CD14-positive monocyte (primary cell): ENCODE data around the gene SCAMP3. TPM values are rescaled to one million over a fixed set of nuclear protein-coding genes. Genes with fewer than 3 reads are reported as not detected.

Experiments
- DNase-seq, 3 donors: peaks; one replicate each; pipeline ENCODE4 v3.0.0-alpha.2; 2011 to 2022
- H2AFZ ChIP-seq: 2 replicates; pipeline ENCODE4 v1.6.0; 2012; ENCODE audit warnings: mild to moderate bottlenecking, low read depth, low read length, inconsistent platforms; ENCODE audit not compliant: insufficient read depth, poor library complexity, severe bottlenecking
- H3K27ac ChIP-seq, 2 donors: 1 replicate in 1 of 2; 2 replicates in 1 of 2; pipeline ENCODE4 v1.5.1; 2012 to 2013; ENCODE audit warnings: low read length in 2 of 2, control low read depth in 1 of 2, inconsistent platforms in 1 of 2, low read depth in 1 of 2, mild to moderate bottlenecking in 1 of 2
- H3K27me3 ChIP-seq, 2 donors: one replicate each; pipeline versions ENCODE4 v1.6.0 to v1.6.1; 2011 to 2013; ENCODE audit warnings: low read length in 2 of 2; ENCODE audit not compliant: control insufficient read depth in 2 of 2, insufficient read depth in 2 of 2
- H3K36me3 ChIP-seq, 2 donors: replicated peaks in 1 of 2; 1 replicate in 1 of 2; 2 replicates in 1 of 2; pipeline versions ENCODE4 v1.5.1 to v1.6.1; 2012 to 2013; ENCODE audit warnings: low read length in 2 of 2, control low read depth in 1 of 2, inconsistent platforms in 1 of 2, mild to moderate bottlenecking in 1 of 2; ENCODE audit not compliant: insufficient read depth in 2 of 2, control insufficient read depth in 1 of 2
- H3K4me1 ChIP-seq, 2 donors: 1 replicate in 1 of 2; 2 replicates in 1 of 2; pipeline versions ENCODE4 v1.5.1 to v1.6.1; 2012 to 2013; ENCODE audit warnings: low read length in 2 of 2, control low read depth in 1 of 2, inconsistent platforms in 1 of 2, mild to moderate bottlenecking in 1 of 2, moderate library complexity in 1 of 2; ENCODE audit not compliant: insufficient read depth in 2 of 2, control insufficient read depth in 1 of 2
- H3K4me2 ChIP-seq: replicated peaks from 2 replicates; pipeline ENCODE3; 2012; ENCODE audit warnings: low read length, moderate library complexity, mild to moderate bottlenecking; ENCODE audit not compliant: poor library complexity, severe bottlenecking; ENCODE audit errors: extremely low read depth
- H3K4me3 ChIP-seq, 3 experiments: fragments of 200-600 bp in 1 of 3; sonication (generic) in 1 of 3; replicated peaks in 1 of 3; 1 replicate in 2 of 3; 2 replicates in 1 of 3; pipeline ENCODE4 v1.5.1; 2011 to 2013; ENCODE audit warnings: low read length in 3 of 3, mild to moderate bottlenecking in 3 of 3, control low read depth in 2 of 3, low read depth in 2 of 3, inconsistent platforms in 1 of 3, moderate library complexity in 1 of 3
- H3K79me2 ChIP-seq: 2 replicates; pipeline ENCODE4 v1.6.0; 2012; ENCODE audit warnings: mild to moderate bottlenecking, control low read depth, inconsistent platforms, low read length, moderate library complexity; ENCODE audit not compliant: insufficient read depth
- H3K9ac ChIP-seq: 2 replicates; pipeline ENCODE4 v1.6.0; 2017; ENCODE audit warnings: low read length, mild to moderate bottlenecking; ENCODE audit not compliant: insufficient read depth, poor library complexity, severe bottlenecking
- H3K9me3 ChIP-seq, 2 donors: replicated peaks in 1 of 2; 1 replicate in 1 of 2; 2 replicates in 1 of 2; pipeline versions ENCODE4 v1.5.1 to v1.6.1; 2012 to 2013; ENCODE audit warnings: low read length in 2 of 2, control low read depth in 1 of 2; ENCODE audit not compliant: control insufficient read depth in 1 of 2, insufficient read depth in 1 of 2
- H4K20me1 ChIP-seq: 2 replicates; pipeline ENCODE4 v1.6.0; 2012; ENCODE audit warnings: mild to moderate bottlenecking, low read length, control low read depth, moderate library complexity; ENCODE audit not compliant: insufficient read depth
- H3K27ac Mint-ChIP-seq, 7 donors: one replicate each; pipeline ENCODE4 v1.8.0; 2020; ENCODE audit warnings: mild to moderate bottlenecking in 7 of 7, mixed read lengths in 7 of 7, moderate library complexity in 6 of 7, inconsistent platforms in 2 of 7
- H3K27me3 Mint-ChIP-seq, 3 donors: one replicate each; pipeline ENCODE4 v1.8.0; 2021 to 2022; ENCODE audit warnings: low read depth in 3 of 3, mild to moderate bottlenecking in 3 of 3, mixed read lengths in 3 of 3, moderate library complexity in 3 of 3, inconsistent platforms in 1 of 3
- H3K36me3 Mint-ChIP-seq, 2 donors: one replicate each; pipeline ENCODE4 v1.8.0; 2020; ENCODE audit warnings: mixed read lengths in 2 of 2, inconsistent platforms in 1 of 2, mild to moderate bottlenecking in 1 of 2
- H3K4me1 Mint-ChIP-seq: one replicate; pipeline ENCODE4 v1.8.0; 2020; ENCODE audit warnings: mild to moderate bottlenecking, mixed read lengths
- H3K4me3 Mint-ChIP-seq, 2 donors: one replicate each; pipeline ENCODE4 v1.8.0; 2020; ENCODE audit warnings: mild to moderate bottlenecking in 2 of 2, mixed read lengths in 2 of 2, moderate library complexity in 1 of 2
- H3K9me3 Mint-ChIP-seq, 7 donors: one replicate each; pipeline ENCODE4 v1.8.0; 2020 to 2022; ENCODE audit warnings: mixed read lengths in 7 of 7, mild to moderate bottlenecking in 6 of 7, moderate library complexity in 6 of 7, inconsistent platforms in 2 of 7
- WGBS: methylation state at CpG from one replicate; pipeline ENCODE4 v1.1.5; 2013; ENCODE audit warnings: missing lambda C conversion rate; ENCODE audit not compliant: insufficient coverage; 5-methylcytosine and 5-hydroxymethylcytosine counted together
- intact Hi-C, 2 donors: fragments of 100-400 bp; cut with micrococcal nuclease; formaldehyde crosslinking; loops; one replicate each; pipeline versions ENCODE4 v1.15.0 to v1.15.1; 2023
- polyA plus RNA-seq, 3 donors: library from polyadenylated mRNA; depleted of rRNA in 1 of 3; unstranded in 2 of 3; stranded (reverse) in 1 of 3; fragments of 300-500 nt in 2 of 3; fragments of >200 nt in 1 of 3; fragmentation: Illumina TruSeq in 2 of 3; gene quantifications; 1 replicate in 2 of 3; 2 replicates in 1 of 3; pipeline ENCODE4 v1.2.3, GENCODE V29; 2012 to 2021
- TF ChIP-seq, protein P1 (sequence below): fragments of 200-600 bp; IDR thresholded peaks from one replicate; pipeline ENCODE4 v1.8.0; 2022; ENCODE audit warnings: antibody characterized with exemption, mild to moderate bottlenecking

Gene SCAMP3
- polyA plus RNA-seq, 3 donors: 54.9 to 69.8 (median 64.9) TPM

DNA sequence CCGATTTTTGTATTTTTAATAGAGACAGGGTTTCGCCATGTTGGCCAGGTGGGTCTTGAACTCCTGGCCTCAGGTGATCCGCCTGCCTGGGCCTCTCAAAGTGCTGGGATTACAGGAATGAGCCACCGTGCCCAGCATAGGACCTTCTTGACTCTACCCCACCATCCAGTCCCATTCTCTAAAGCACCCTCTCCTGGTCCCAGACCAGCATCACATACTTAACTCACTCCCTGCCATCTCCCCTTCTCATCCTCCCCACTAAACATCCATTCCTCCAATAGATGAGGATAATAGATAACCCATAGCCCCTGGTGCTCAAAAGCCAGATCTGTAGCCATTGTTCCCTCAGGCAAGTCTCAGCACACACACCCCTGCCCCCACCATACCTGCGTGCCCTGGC, 9.0 kb downstream of the SCAMP3 start:
- WGBS: 92% methylated on average over 2 of the region's 5 CpGs

DNA sequence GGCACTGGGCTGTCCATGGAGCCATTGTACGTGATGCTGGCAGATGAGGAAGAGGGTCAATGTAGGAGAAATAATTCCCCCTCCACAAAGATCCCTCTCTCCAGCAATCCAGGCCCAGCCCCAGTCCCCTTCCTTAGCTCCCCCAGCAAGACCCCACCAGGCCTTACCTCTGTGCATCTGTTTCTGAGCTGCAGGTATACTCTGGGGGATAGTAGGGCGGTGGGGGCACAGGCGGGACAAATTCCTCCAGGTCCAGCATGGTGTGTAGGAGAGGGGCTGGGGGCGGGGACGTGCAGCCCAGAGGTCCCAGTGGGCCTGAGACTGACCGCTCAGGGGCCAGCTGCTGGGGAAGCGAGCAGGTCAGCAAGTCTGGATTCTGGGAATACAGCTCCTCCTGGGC, 10.6 kb downstream of the SCAMP3 start:
- Histone ChIP-seq H3K79me2 (peaks cover 3% of the 10 kb centered on the region), H3K4me2 (no peak overlapping the region), H3K9me3 (no peaks in the 10 kb centered on the region), H3K27me3 (no peaks in the 10 kb centered on the region), H4K20me1 (no peaks in the 10 kb centered on the region), H3K4me3 (no peak overlapping the region), H2AFZ (no peak overlapping the region), H3K36me3 (peaks cover 0 to 2% of the 10 kb centered on the region in 2 donors), H3K9ac (no peak overlapping the region), H3K4me1 (peaks cover 32 to 39% of the 10 kb centered on the region in 2 donors), H3K27ac (no peak overlapping the region)
- 100% methylated on average over 1 of the region's 7 CpGs for WGBS
- DNase-seq: no peak
- Mint-ChIP-seq H3K27me3 (peaks cover 0 to 5% (median 1%) of the 10 kb centered on the region in 3 donors), H3K4me1 (peaks cover 33% of the 10 kb centered on the region), H3K27ac (peak overlapping the region in 2 of 7 donors; percentile 17 to 18), H3K4me3 (no peak overlapping the region), H3K36me3 (peaks cover 4 to 13% of the 10 kb centered on the region in 2 donors), H3K9me3 (no peaks in the 10 kb centered on the region)
- intact Hi-C loops: loop anchor here (2.0 to 5.0 kb wide), 3 partner anchors 71 to 341 kb away; partner anchors contain the start of gene RUSC1 (in 1 of the 2)
- TF ChIP-seq, protein P1, sequence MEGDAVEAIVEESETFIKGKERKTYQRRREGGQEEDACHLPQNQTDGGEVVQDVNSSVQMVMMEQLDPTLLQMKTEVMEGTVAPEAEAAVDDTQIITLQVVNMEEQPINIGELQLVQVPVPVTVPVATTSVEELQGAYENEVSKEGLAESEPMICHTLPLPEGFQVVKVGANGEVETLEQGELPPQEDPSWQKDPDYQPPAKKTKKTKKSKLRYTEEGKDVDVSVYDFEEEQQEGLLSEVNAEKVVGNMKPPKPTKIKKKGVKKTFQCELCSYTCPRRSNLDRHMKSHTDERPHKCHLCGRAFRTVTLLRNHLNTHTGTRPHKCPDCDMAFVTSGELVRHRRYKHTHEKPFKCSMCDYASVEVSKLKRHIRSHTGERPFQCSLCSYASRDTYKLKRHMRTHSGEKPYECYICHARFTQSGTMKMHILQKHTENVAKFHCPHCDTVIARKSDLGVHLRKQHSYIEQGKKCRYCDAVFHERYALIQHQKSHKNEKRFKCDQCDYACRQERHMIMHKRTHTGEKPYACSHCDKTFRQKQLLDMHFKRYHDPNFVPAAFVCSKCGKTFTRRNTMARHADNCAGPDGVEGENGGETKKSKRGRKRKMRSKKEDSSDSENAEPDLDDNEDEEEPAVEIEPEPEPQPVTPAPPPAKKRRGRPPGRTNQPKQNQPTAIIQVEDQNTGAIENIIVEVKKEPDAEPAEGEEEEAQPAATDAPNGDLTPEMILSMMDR: no peak

More for the DNA sequence above, 9.0 kb downstream of the SCAMP3 start:
- no peak overlapping the region for H3K4me3 Mint-ChIP-seq
- TF ChIP-seq, protein P1: no peak
- no peaks in the 10 kb centered on the region for H4K20me1 ChIP-seq
- no peak overlapping the region for H3K9ac ChIP-seq
- peaks cover 0 to 5% (median 1%) of the 10 kb centered on the region in 3 donors for H3K27me3 Mint-ChIP-seq
- no peak overlapping the region for H3K4me2 ChIP-seq
- H3K4me1 Mint-ChIP-seq: peaks cover 34% of the 10 kb centered on the region
- intact Hi-C loops: loop anchor here (5.0 kb wide), 2 partner anchors 69 to 339 kb away; partner anchors contain the start of gene RUSC1 (in 1 of the 2)
- no peak overlapping the region for H3K4me3 ChIP-seq
- H3K27me3 ChIP-seq: no peaks in the 10 kb centered on the region
- no peak overlapping the region for H3K27ac Mint-ChIP-seq
- H3K9me3 ChIP-seq: no peaks in the 10 kb centered on the region
- peaks cover 8 to 13% of the 10 kb centered on the region in 2 donors for H3K36me3 ChIP-seq
- peaks cover 3% of the 10 kb centered on the region for H3K79me2 ChIP-seq
- H2AFZ ChIP-seq: no peak overlapping the region
- peaks cover 32 to 39% of the 10 kb centered on the region in 2 donors for H3K4me1 ChIP-seq
- no peak overlapping the region for H3K27ac ChIP-seq
- no peak for DNase-seq
- no peaks in the 10 kb centered on the region for H3K9me3 Mint-ChIP-seq
- peaks cover 15 to 18% of the 10 kb centered on the region in 2 donors for H3K36me3 Mint-ChIP-seq
